ENCODE measurements around the gene MMADHC.

- TF ChIP-seq EP300 (IDR thresholded peaks at IDR 0.05; ENCODE audit: borderline replicate concordance) (no peak), EGR1 (IDR thresholded peaks at IDR 0.05) (no peak), CREB1 (IDR thresholded peaks at IDR 0.05; ENCODE audit: low read depth) (no peak), TAF1 (IDR thresholded peaks at IDR 0.05; ENCODE audit: low read depth) (no peak)
Measured at GRCh38 chr2:149634103-149634502, 46.5 kb upstream of the MMADHC start.

All from Ishikawa (cell line).